HCT116 (cell line): Measurements from ENCODE around the gene RNF207. TPM values are rescaled to one million over a fixed set of nuclear protein-coding genes. Genes with fewer than 3 reads are reported as not detected.

Experiments used
- ATAC-seq: fragments of 200-7000 bp; cut with Tn5 transposase; 2 replicates; pipeline ENCODE4 v1.9.1; 2020; ENCODE audit warnings: mild to moderate bottlenecking, moderate library complexity
- BruUV-seq: library from RNA; stranded (reverse); fragments of 400-500 nt; replicated peaks from 2 replicates; lab custom pipeline; 2021; lab: Mats Ljungman, UMichigan
- CTCF ChIA-PET: fragments of 300-600 bp; sonication (Branson Sonifier 250); formaldehyde crosslinking; loops from one replicate; lab custom pipeline; 2021; ENCODE audit warnings: antibody characterized with exemption; lab: Charles Lee
- POLR2A ChIA-PET: fragments of 300-600, 350-600 bp; sonication (Branson Sonifier 250); formaldehyde crosslinking; loops from one replicate; lab custom pipeline; 2021; ENCODE audit warnings: antibody characterized with exemption; lab: Charles Lee
- RAD21 ChIA-PET, 2 experiments: fragments of 300-600 bp; sonication (Branson Sonifier 250); formaldehyde crosslinking; loops; one replicate each; lab custom pipeline; 2023; ENCODE audit warnings: low total read pairs in 2 of 2; ENCODE audit not compliant: uncharacterized antibody in 2 of 2, unreplicated experiment in 2 of 2, low non-redundant PET in 1 of 2; lab: Charles Lee
- DNase-seq: peaks from one replicate; pipeline ENCODE4 v3.0.0-alpha.2; 2010; ENCODE audit warnings: low read depth, low spot score
- H2AFZ ChIP-seq: fragments of 200-600 bp; shearing (Covaris generic), sonication (generic); 2 replicates; pipeline ENCODE4 v1.6.1; 2017; ENCODE audit warnings: low read depth, mixed run types, mixed read lengths, antibody characterized with exemption, low read length; ENCODE audit not compliant: poor library complexity, severe bottlenecking
- H3K27ac ChIP-seq: 2 replicates; pipeline ENCODE4 v1.5.1; 2012; ENCODE audit warnings: low read depth, low read length
- H3K27me3 ChIP-seq: fragments of 200-600 bp; sonication (generic); 2 replicates; pipeline ENCODE4 v1.6.1; 2016; ENCODE audit warnings: mixed run types, low read length, mixed read lengths; ENCODE audit not compliant: insufficient read depth
- H3K36me3 ChIP-seq, 2 experiments: fragments of 200-500 bp in 1 of 2; fragments of 200-600 bp in 1 of 2; sonication (Bioruptor generic) in 1 of 2; sonication (generic) in 1 of 2; 2 replicates each; pipeline versions ENCODE4 v1.5.1 to v1.6.1; 2014 to 2016; ENCODE audit warnings: low read length in 2 of 2, inconsistent platforms in 1 of 2, mixed read lengths in 1 of 2, mixed run types in 1 of 2; ENCODE audit not compliant: insufficient read depth in 2 of 2, control insufficient read depth in 1 of 2
- H3K4me1 ChIP-seq, 2 experiments: fragments of 200-600 bp in 1 of 2; sonication (generic) in 1 of 2; 2 replicates each; pipeline versions ENCODE4 v1.5.1 to v1.6.1; 2012 to 2017; ENCODE audit warnings: low read length in 2 of 2, inconsistent platforms in 1 of 2, mild to moderate bottlenecking in 1 of 2, mixed read lengths in 1 of 2, mixed run types in 1 of 2, moderate library complexity in 1 of 2; ENCODE audit not compliant: insufficient read depth in 2 of 2, control insufficient read depth in 1 of 2
- H3K4me2 ChIP-seq: fragments of 200-600 bp; sonication (generic); 2 replicates; pipeline ENCODE4 v1.6.1; 2017; ENCODE audit warnings: mixed run types, low read length, mixed read lengths
- H3K4me3 ChIP-seq, 2 experiments: fragments of 200-600 bp in 1 of 2; sonication (generic) in 1 of 2; replicated peaks in 1 of 2; 2 replicates each; pipeline ENCODE4 v1.5.1; 2011 to 2016; ENCODE audit warnings: low read length in 2 of 2, control low read depth in 1 of 2, low read depth in 1 of 2, mild to moderate bottlenecking in 1 of 2, mixed read lengths in 1 of 2, mixed run types in 1 of 2
- H3K79me2 ChIP-seq: fragments of 200-600 bp; sonication (generic); 2 replicates; pipeline ENCODE4 v1.6.1; 2017; ENCODE audit warnings: mild to moderate bottlenecking, mixed run types, low read length, moderate library complexity, mixed read lengths; ENCODE audit not compliant: insufficient read depth
- H3K9ac ChIP-seq: fragments of 200-600 bp; sonication (generic); 2 replicates; pipeline ENCODE4 v1.6.1; 2016; ENCODE audit warnings: low read length, mixed read lengths
- H3K9me2 ChIP-seq: fragments of 200-600 bp; sonication (generic), shearing (Covaris generic); 2 replicates; pipeline ENCODE4 v1.6.1; 2017; ENCODE audit warnings: mixed run types, mild to moderate bottlenecking, moderate library complexity; ENCODE audit not compliant: insufficient read depth
- H3K9me3 ChIP-seq, 2 experiments: fragments of 200-500 bp in 1 of 2; fragments of 200-600 bp in 1 of 2; sonication (Bioruptor generic) in 1 of 2; sonication (generic) in 1 of 2; 2 replicates each; pipeline ENCODE4 v1.6.1; 2014 to 2017; ENCODE audit warnings: low read length in 2 of 2, mixed read lengths in 2 of 2, inconsistent platforms in 1 of 2, low read depth in 1 of 2, mild to moderate bottlenecking in 1 of 2, mixed run types in 1 of 2, moderate library complexity in 1 of 2; ENCODE audit not compliant: control insufficient read depth in 1 of 2, insufficient read depth in 1 of 2
- H4K20me1 ChIP-seq: fragments of 200-600 bp; sonication (generic), shearing (Covaris generic); 2 replicates; pipeline ENCODE4 v1.6.1; 2017; ENCODE audit warnings: mixed run types, mild to moderate bottlenecking, moderate library complexity; ENCODE audit not compliant: insufficient read depth
- CEBPB ChIP-seq: IDR thresholded peaks from 2 replicates; pipeline ENCODE4 v1.6.1; 2012; ENCODE audit warnings: low read depth
- EGR1 ChIP-seq: IDR thresholded peaks from 2 replicates; pipeline ENCODE4 v1.6.1; 2012; ENCODE audit warnings: low read depth
- EZH2 ChIP-seq: fragments of 200-600 bp; sonication (generic); IDR thresholded peaks from 2 replicates; pipeline ENCODE4 v1.6.1; 2017; ENCODE audit warnings: antibody characterized with exemption, mixed run types
- EZH2phosphoT487 ChIP-seq: fragments of 200-600 bp; IDR thresholded peaks from 2 replicates; pipeline ENCODE4 v1.6.1; 2018; ENCODE audit warnings: antibody characterized with exemption, borderline replicate concordance
- POLR2A ChIP-seq: IDR thresholded peaks from 2 replicates; pipeline ENCODE4 v1.7.0; 2011; ENCODE audit warnings: borderline replicate concordance; ENCODE audit not compliant: insufficient read depth, insufficient read length; ENCODE audit errors: extremely low read depth
- SIN3A ChIP-seq: IDR thresholded peaks from 2 replicates; pipeline ENCODE4 v1.6.1; 2012; ENCODE audit warnings: low read depth
- YY1 ChIP-seq: IDR thresholded peaks from 2 replicates; pipeline ENCODE4 v1.6.1; 2011; ENCODE audit warnings: low read length, low read depth, moderate library complexity, mild to moderate bottlenecking; ENCODE audit not compliant: insufficient replicate concordance; ENCODE audit errors: extremely low read depth
- intact Hi-C: fragments of 100-400 bp; cut with micrococcal nuclease; formaldehyde crosslinking; loops from 2 replicates; pipeline ENCODE4 v1.10.0; 2022
- total RNA-seq: library from RNA; stranded (reverse); gene quantifications from one replicate; pipeline ENCODE4 v1.2.1, GENCODE V29; 2021; ENCODE audit not compliant: unreplicated experiment
- TF ChIP-seq, protein P1 (sequence below), 3 experiments: fragments of 200-600 bp in 1 of 3; sonication (generic) in 1 of 3; IDR thresholded peaks in 2 of 3; conservative IDR thresholded peaks in 1 of 3; 2 replicates each; pipeline ENCODE4 v1.5.1; 2012 to 2017; ENCODE audit warnings: low read depth in 2 of 3, low read length in 2 of 3, antibody characterized with exemption in 1 of 3, borderline replicate concordance in 1 of 3, control low read depth in 1 of 3, mild to moderate bottlenecking in 1 of 3, mixed read lengths in 1 of 3, mixed run types in 1 of 3, moderate library complexity in 1 of 3; ENCODE audit not compliant: insufficient read depth in 1 of 3

Gene RNF207
- total RNA-seq, 1 experiment from 2014 or later, result 61.2 TPM

DNA sequence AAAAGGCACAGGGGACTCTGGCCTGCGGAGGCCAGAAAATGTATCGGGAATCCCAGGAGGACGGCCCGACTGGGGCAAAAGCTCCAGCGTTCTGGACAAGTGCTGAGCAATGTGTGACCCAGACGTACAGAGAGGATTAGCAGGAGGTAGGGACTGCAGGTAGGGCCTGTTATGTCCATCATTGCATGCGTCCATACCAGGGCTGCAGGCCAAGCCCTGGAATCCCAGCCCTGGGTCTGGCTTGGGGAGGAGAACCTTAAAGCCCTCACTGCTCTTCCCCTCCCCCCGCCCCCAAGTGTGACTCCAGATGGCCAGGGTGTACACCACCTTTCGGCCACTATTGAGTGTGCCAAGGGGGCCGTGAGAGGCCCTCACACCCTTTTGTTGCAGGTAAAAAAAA is 2.0 kb downstream of the RNF207 start:
- Histone ChIP-seq H3K9ac (no peak overlapping the region), H3K27me3 (no peaks in the 10 kb centered on the region), H4K20me1 (no peaks in the 10 kb centered on the region), H3K9me3 (no peaks in the 10 kb centered on the region), H3K4me2 (peak overlapping the region; percentile 98; the same call in 1 of the 2 replicates), H3K4me3 (no peak overlapping the region), H3K79me2 (peaks cover 24% of the 10 kb centered on the region), H3K36me3 (peaks cover 0 to 19% of the 10 kb centered on the region in 2 experiments; a peak in 2 of 4 replicates), H3K27ac (no peak overlapping the region; the same call in 1 of the 2 replicates), H3K4me1 (peaks cover 7 to 27% of the 10 kb centered on the region in 2 experiments), H3K9me2 (no peaks in the 10 kb centered on the region), H2AFZ (no peak overlapping the region)
- ChIA-PET RAD21 (no interaction called here), POLR2A (no interaction called here), CTCF (no interaction called here)
- intact Hi-C loops, result no loop called here
- ATAC-seq (no peak), DNase-seq (no peak)
- BruUV-seq, result no TSS peak
- TF ChIP-seq CEBPB (no peak), SIN3A (no peak), YY1 (no peak), EZH2 (no peak), EZH2phosphoT487 (no peak)

DNA sequence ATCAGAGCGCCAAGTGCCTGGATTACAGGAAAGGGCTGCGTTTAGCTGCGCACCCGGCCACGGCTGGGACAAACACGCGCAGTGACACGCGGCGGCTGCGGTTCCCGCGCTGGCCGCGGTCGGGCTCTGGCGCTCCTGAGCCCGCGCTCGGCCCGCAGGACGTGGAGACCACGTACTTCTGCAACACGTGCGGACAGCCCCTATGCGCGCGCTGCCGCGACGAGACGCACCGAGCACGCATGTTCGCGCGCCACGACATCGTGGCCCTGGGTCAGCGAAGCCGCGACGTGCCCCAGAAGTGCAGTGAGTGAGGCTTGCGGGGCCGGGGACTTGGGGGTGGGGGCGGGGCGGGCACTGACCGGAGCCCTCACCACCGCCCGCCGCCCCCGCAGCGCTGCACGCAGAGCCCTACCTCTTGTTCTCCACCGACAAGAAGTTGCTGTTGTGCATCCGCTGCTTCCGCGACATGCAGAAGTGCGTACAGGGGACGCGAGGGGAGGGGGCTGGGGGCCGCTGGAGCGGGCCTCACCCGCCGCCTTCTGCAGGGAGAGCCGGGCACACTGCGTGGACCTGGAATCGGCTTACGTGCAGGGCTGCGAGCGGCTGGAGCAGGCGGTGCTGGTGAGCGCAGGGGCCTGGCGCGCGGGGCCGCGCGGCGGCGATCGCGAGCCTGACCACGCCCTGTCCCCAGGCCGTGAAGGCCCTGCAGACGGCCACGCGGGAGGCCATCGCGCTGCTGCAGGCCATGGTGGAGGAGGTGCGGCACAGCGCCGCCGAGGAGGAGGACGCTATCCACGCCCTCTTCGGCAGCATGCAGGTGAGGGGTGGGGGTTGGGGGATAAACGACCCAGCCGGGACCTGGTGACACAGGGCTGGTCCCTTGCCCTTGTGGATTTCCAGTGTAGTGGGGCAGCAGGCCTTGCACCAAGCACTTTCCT is 3.1 kb downstream of the RNF207 start:
- no peak overlapping the region for H3K27ac ChIP-seq
- BruUV-seq, result no TSS peak
- H3K36me3 ChIP-seq, result peaks cover 0 to 27% of the 10 kb centered on the region in 2 experiments; a peak in 2 of 4 replicates
- POLR2A ChIA-PET, result no interaction called here
- intact Hi-C loops, result no loop called here
- H3K4me2 ChIP-seq, result no peak overlapping the region
- no peaks in the 10 kb centered on the region for H3K9me3 ChIP-seq
- TF ChIP-seq, protein P1, sequence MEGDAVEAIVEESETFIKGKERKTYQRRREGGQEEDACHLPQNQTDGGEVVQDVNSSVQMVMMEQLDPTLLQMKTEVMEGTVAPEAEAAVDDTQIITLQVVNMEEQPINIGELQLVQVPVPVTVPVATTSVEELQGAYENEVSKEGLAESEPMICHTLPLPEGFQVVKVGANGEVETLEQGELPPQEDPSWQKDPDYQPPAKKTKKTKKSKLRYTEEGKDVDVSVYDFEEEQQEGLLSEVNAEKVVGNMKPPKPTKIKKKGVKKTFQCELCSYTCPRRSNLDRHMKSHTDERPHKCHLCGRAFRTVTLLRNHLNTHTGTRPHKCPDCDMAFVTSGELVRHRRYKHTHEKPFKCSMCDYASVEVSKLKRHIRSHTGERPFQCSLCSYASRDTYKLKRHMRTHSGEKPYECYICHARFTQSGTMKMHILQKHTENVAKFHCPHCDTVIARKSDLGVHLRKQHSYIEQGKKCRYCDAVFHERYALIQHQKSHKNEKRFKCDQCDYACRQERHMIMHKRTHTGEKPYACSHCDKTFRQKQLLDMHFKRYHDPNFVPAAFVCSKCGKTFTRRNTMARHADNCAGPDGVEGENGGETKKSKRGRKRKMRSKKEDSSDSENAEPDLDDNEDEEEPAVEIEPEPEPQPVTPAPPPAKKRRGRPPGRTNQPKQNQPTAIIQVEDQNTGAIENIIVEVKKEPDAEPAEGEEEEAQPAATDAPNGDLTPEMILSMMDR (IDR thresholded peaks at IDR 0.05 in 2 of 3, conservative IDR thresholded peaks at IDR 0.05 in 1 of 3; ENCODE audit: borderline replicate concordance in 1 of 3, insufficient read depth in 1 of 3, low read depth in 2 of 3, low read length in 2 of 3), result no peak
- TF ChIP-seq POLR2A, result no peak
- no peak for TF ChIP-seq EGR1
- TF ChIP-seq, all 23 proteins: peak for 0
- Histone ChIP-seq H3K79me2 (peaks cover 24% of the 10 kb centered on the region), H3K9me2 (no peaks in the 10 kb centered on the region), H3K9ac (no peak overlapping the region), H2AFZ (no peak overlapping the region), H4K20me1 (no peaks in the 10 kb centered on the region), H3K4me1 (peaks cover 7 to 24% of the 10 kb centered on the region in 2 experiments), H3K4me3 (no peak overlapping the region), H3K27me3 (no peaks in the 10 kb centered on the region)
- CTCF ChIA-PET, result no interaction called here
- RAD21 ChIA-PET, result no interaction called here
- ATAC-seq (no peak), DNase-seq (no peak)
